SK-N-SH treated with all-trans-retinoic acid at 6 μM for 48 hours (cell line): ENCODE results near the gene ADCY5.

ENCODE experiments used
- BACH2 ChIP-seq: fragments of 250-450 bp; sonication (Bioruptor Pico); IDR thresholded peaks from 2 replicates; pipeline ENCODE4 v1.9.0; 2021; ENCODE audit warnings: mild to moderate bottlenecking, borderline replicate concordance
- CSDC2 ChIP-seq: fragments of 250-450 bp; sonication (Bioruptor Pico); IDR thresholded peaks from 2 replicates; pipeline ENCODE4 v1.5.0; 2020; ENCODE audit warnings: mild to moderate bottlenecking, moderate library complexity
- ESRRG ChIP-seq: fragments of 250-450 bp; sonication (Bioruptor Pico); IDR thresholded peaks from 2 replicates; pipeline ENCODE4 v1.6.1; 2021; ENCODE audit warnings: mild to moderate bottlenecking
- ISL1 ChIP-seq: fragments of 250-450 bp; sonication (Bioruptor Pico); IDR thresholded peaks from 2 replicates; pipeline ENCODE4 v2.1.2; 2022; ENCODE audit warnings: mild to moderate bottlenecking, moderate library complexity
- OSR1 ChIP-seq: fragments of 250-450 bp; sonication (Bioruptor Pico); IDR thresholded peaks from 2 replicates; pipeline ENCODE4 v1.8.0; 2022; ENCODE audit warnings: moderate library complexity, mild to moderate bottlenecking, inconsistent platforms
- PATZ1 ChIP-seq: fragments of 250-450 bp; sonication (Bioruptor Pico); IDR thresholded peaks from 2 replicates; pipeline ENCODE4 v1.8.0; 2020; ENCODE audit warnings: mild to moderate bottlenecking, moderate library complexity, borderline replicate concordance
- POU6F1 ChIP-seq: fragments of 250-450 bp; sonication (Bioruptor Pico); IDR thresholded peaks from 2 replicates; pipeline ENCODE4 v1.8.0; 2021; ENCODE audit warnings: low read depth, mild to moderate bottlenecking, moderate library complexity, borderline replicate concordance
- PPARA ChIP-seq: fragments of 250-450 bp; sonication (Bioruptor Pico); IDR thresholded peaks from 2 replicates; pipeline ENCODE4 v1.5.0; 2020; ENCODE audit warnings: mild to moderate bottlenecking, borderline replicate concordance
- RARB ChIP-seq: fragments of 250-450 bp; sonication (Bioruptor Pico); IDR thresholded peaks from 2 replicates; pipeline ENCODE4 v1.8.0; 2021; ENCODE audit warnings: mild to moderate bottlenecking, moderate library complexity
- SNAI2 ChIP-seq: fragments of 250-450 bp; sonication (Bioruptor Pico); IDR thresholded peaks from 2 replicates; pipeline ENCODE4 v1.5.0; 2020; ENCODE audit warnings: mild to moderate bottlenecking, moderate library complexity
- TOX ChIP-seq: fragments of 250-450 bp; sonication (Bioruptor Pico); IDR thresholded peaks from 2 replicates; pipeline ENCODE4 v1.8.0; 2021; ENCODE audit warnings: mild to moderate bottlenecking, moderate library complexity, borderline replicate concordance
- ZC3H10 ChIP-seq: fragments of 250-450 bp; sonication (Bioruptor Pico); IDR thresholded peaks from 2 replicates; pipeline ENCODE4 v1.5.1; 2021; ENCODE audit warnings: mild to moderate bottlenecking, moderate library complexity
- ZFP3 ChIP-seq: fragments of 250-450 bp; sonication (Bioruptor Pico); IDR thresholded peaks from 2 replicates; pipeline ENCODE4 v1.5.0; 2020; ENCODE audit warnings: mild to moderate bottlenecking, moderate library complexity
- ZFP30 ChIP-seq: fragments of 450-650 bp; formaldehyde crosslinking; IDR thresholded peaks from 2 replicates; pipeline ENCODE4 v1.5.0; 2022; ENCODE audit warnings: mild to moderate bottlenecking, moderate library complexity

GRCh38 chr3:123262226-123262625 lies 186.7 kb downstream of the ADCY5 start:
- no peak for TF ChIP-seq ESRRG (CRISPR knock-in tag)
- TF ChIP-seq ISL1 (CRISPR knock-in tag), result no peak
- TF ChIP-seq ZFP30 (CRISPR knock-in tag), result no peak
- no peak for TF ChIP-seq SNAI2 (CRISPR knock-in tag)
- TF ChIP-seq POU6F1 (CRISPR knock-in tag), result no peak
- no peak for TF ChIP-seq PATZ1 (CRISPR knock-in tag)
- no peak for TF ChIP-seq PPARA (CRISPR knock-in tag)
- TF ChIP-seq ZFP3 (CRISPR knock-in tag), result no peak
- TF ChIP-seq OSR1 (CRISPR knock-in tag), result no peak
- TF ChIP-seq BACH2 (CRISPR knock-in tag), result no peak
- no peak for TF ChIP-seq RARB (CRISPR knock-in tag)
- TF ChIP-seq TOX (CRISPR knock-in tag), result no peak
- no peak for TF ChIP-seq ZC3H10 (CRISPR knock-in tag)
- TF ChIP-seq CSDC2 (CRISPR knock-in tag), result no peak
